HepG2 (cell line): ENCODE measurements around the gene DDAH1.

ENCODE experiments used
- SMC3 ChIP-seq: IDR thresholded peaks from 2 replicates; pipeline ENCODE4 v1.6.1; 2011; ENCODE audit warnings: low read length, improper control_type of control experiment
- ZNF432 ChIP-seq: sonication (generic); formaldehyde crosslinking; IDR thresholded peaks from 2 replicates; pipeline ENCODE4 v1.5.0; 2020; ENCODE audit warnings: missing genetic modification reagents, mild to moderate bottlenecking, borderline replicate concordance

DNA sequence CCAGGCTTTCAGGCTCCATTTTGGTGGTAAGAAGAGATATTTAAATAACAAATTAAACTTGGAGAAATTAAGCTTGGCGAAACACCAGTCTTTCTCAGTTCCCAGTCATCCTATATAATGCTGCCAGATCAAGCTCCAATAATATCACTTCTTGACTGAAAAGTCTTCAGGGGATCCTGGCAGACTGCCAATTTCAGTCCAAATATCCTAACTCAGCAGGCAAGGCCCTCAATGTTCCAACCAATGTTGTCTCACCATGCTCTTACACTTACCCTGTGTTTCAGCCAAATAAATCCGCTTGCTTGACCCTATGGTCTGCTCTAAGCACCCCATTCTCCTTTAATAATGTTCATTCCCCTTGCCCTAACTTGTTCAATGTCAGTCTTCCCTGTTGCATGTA is 148.6 kb downstream of the DDAH1 start:
- TF ChIP-seq ZNF432 (no peak), SMC3 (no peak)
